ENCODE measurements around the gene DSC3. TPM values are rescaled to one million over a fixed set of nuclear protein-coding genes. Genes with fewer than 3 reads are reported as not detected.

DSC3 gene
- total RNA-seq, 1 experiment from 2014 or later: 4.5 TPM

GRCh38 chr18:31064130-31064529 is 21.6 kb upstream of the DSC3 start:
- Mint-ChIP-seq H3K27ac (ENCODE audit: unreplicated experiment) (no peak overlapping the region), H3K9me3 (ENCODE audit: unreplicated experiment) (no peaks in the 10 kb centered on the region), H3K36me3 (ENCODE audit: insufficient read depth, unreplicated experiment) (peaks cover 29% of the 10 kb centered on the region), H3K27me3 (ENCODE audit: insufficient read depth, unreplicated experiment) (no peaks in the 10 kb centered on the region), H3K4me1 (ENCODE audit: low read depth, unreplicated experiment) (no peaks in the 10 kb centered on the region), H3K4me3 (ENCODE audit: unreplicated experiment) (no peak overlapping the region)
- ChIA-PET CTCF (no interaction called here), POLR2A (no interaction called here)
- H3K4me1 ChIP-seq: no peaks in the 10 kb centered on the region
- no peaks in the 10 kb centered on the region for H3K27me3 ChIP-seq (replicated peaks; ENCODE audit: control insufficient read depth, insufficient read depth, low read length)
- intact Hi-C loops (cut with micrococcal nuclease; ENCODE audit: unreplicated experiment): no loop called here
- H3K4me3 ChIP-seq (ENCODE audit: low read depth, low read length): no peak overlapping the region
- BruUV-seq (replicated peaks): no TSS peak
- H3K9me3 ChIP-seq: no peaks in the 10 kb centered on the region
- DNase-seq: no peak
- H3K36me3 ChIP-seq (ENCODE audit: control insufficient read depth, insufficient read depth, low read length): no peaks in the 10 kb centered on the region
- TF ChIP-seq CTCF (IDR thresholded peaks at IDR 0.05; ENCODE audit: insufficient read depth in 1 of 2, low read depth in 1 of 2, low read length in 1 of 2, severe bottlenecking in 1 of 2, unreplicated experiment in 1 of 2): no peak

- DNase-seq: no peak
- no TSS peak for BruUV-seq (replicated peaks)
- no peak overlapping the region for H3K27ac Mint-ChIP-seq (ENCODE audit: unreplicated experiment)
- Histone ChIP-seq H3K4me1 (no peaks in the 10 kb centered on the region), H3K36me3 (ENCODE audit: control insufficient read depth, insufficient read depth, low read length) (no peaks in the 10 kb centered on the region), H3K4me3 (ENCODE audit: low read depth, low read length) (no peak overlapping the region), H3K27me3 (replicated peaks; ENCODE audit: control insufficient read depth, insufficient read depth, low read length) (no peaks in the 10 kb centered on the region), H3K9me3 (no peaks in the 10 kb centered on the region)
- POLR2A ChIA-PET: no interaction called here
- no peak overlapping the region for H3K4me3 Mint-ChIP-seq (ENCODE audit: unreplicated experiment)
- peaks cover 15% of the 10 kb centered on the region for H3K36me3 Mint-ChIP-seq (ENCODE audit: insufficient read depth, unreplicated experiment)
- TF ChIP-seq CTCF (IDR thresholded peaks at IDR 0.05; ENCODE audit: insufficient read depth in 1 of 2, low read depth in 1 of 2, low read length in 1 of 2, severe bottlenecking in 1 of 2, unreplicated experiment in 1 of 2): no peak
- no peaks in the 10 kb centered on the region for H3K4me1 Mint-ChIP-seq (ENCODE audit: low read depth, unreplicated experiment)
- no peaks in the 10 kb centered on the region for H3K27me3 Mint-ChIP-seq (ENCODE audit: insufficient read depth, unreplicated experiment)
- intact Hi-C loops (cut with micrococcal nuclease; ENCODE audit: unreplicated experiment): no loop called here
- H3K9me3 Mint-ChIP-seq (ENCODE audit: unreplicated experiment): no peaks in the 10 kb centered on the region
- CTCF ChIA-PET: no interaction called here
These were observed 19.4 kb upstream of the DSC3 start for GRCh38 chr18:31061945-31062344.

- H3K9me3 ChIP-seq: no peaks in the 10 kb centered on the region
- no peaks in the 10 kb centered on the region for H3K4me1 Mint-ChIP-seq (ENCODE audit: low read depth, unreplicated experiment)
- no peaks in the 10 kb centered on the region for H3K27me3 ChIP-seq (replicated peaks; ENCODE audit: control insufficient read depth, insufficient read depth, low read length)
- H3K36me3 ChIP-seq (ENCODE audit: control insufficient read depth, insufficient read depth, low read length): no peaks in the 10 kb centered on the region
- no peaks in the 10 kb centered on the region for H3K4me1 ChIP-seq
- TF ChIP-seq CTCF (IDR thresholded peaks at IDR 0.05; ENCODE audit: insufficient read depth in 1 of 2, low read depth in 1 of 2, low read length in 1 of 2, severe bottlenecking in 1 of 2, unreplicated experiment in 1 of 2): no peak
- H3K36me3 Mint-ChIP-seq (ENCODE audit: insufficient read depth, unreplicated experiment): peaks cover 6% of the 10 kb centered on the region
- DNase-seq: no peak
- no peaks in the 10 kb centered on the region for H3K27me3 Mint-ChIP-seq (ENCODE audit: insufficient read depth, unreplicated experiment)
- no peak overlapping the region for H3K4me3 ChIP-seq (ENCODE audit: low read depth, low read length)
- intact Hi-C loops (cut with micrococcal nuclease; ENCODE audit: unreplicated experiment): no loop called here
- POLR2A ChIA-PET: no interaction called here
- no peaks in the 10 kb centered on the region for H3K9me3 Mint-ChIP-seq (ENCODE audit: unreplicated experiment)
- CTCF ChIA-PET: no interaction called here
- no TSS peak for BruUV-seq (replicated peaks)
- H3K4me3 Mint-ChIP-seq (ENCODE audit: unreplicated experiment): no peak overlapping the region
- no peak overlapping the region for H3K27ac Mint-ChIP-seq (ENCODE audit: unreplicated experiment)
These were observed 16.4 kb upstream of the DSC3 start for GRCh38 chr18:31058897-31059296.

Measured in Caco-2 (cell line).